Mucosa of descending colon (tissue), 3 donors: ENCODE results near the gene SMPD1. TPM values are rescaled to one million over a fixed set of nuclear protein-coding genes. Genes with fewer than 3 reads are reported as not detected.
"Not testable (repeated sequence)": the region's sequence is repeated elsewhere in the genome, so short reads cannot be mapped to it uniquely, and the experiment has no call there.

ENCODE experiments used
- ATAC-seq: fragments of 200-7000 bp; cut with Tn5 transposase; one replicate; pipeline ENCODE4 v1.9.1; 2020; ENCODE audit warnings: mild to moderate bottlenecking, moderate library complexity
- DNase-seq, 3 donors: peaks; one replicate each; pipeline ENCODE4 v3.0.0-alpha.2; 2020
- H3K36me3 ChIP-seq: fragments of 200-600 bp; one replicate; pipeline ENCODE4 v1.8.0; 2021; ENCODE audit warnings: low read depth, mild to moderate bottlenecking
- H3K4me1 ChIP-seq: fragments of 200-600 bp; one replicate; pipeline ENCODE4 v1.8.0; 2021; ENCODE audit warnings: low read depth, mild to moderate bottlenecking
- H3K4me3 ChIP-seq: fragments of 200-600 bp; one replicate; pipeline ENCODE4 v1.8.0; 2021; ENCODE audit warnings: mild to moderate bottlenecking
- H3K9me3 ChIP-seq: fragments of 200-600 bp; one replicate; pipeline ENCODE4 v1.8.0; 2021; ENCODE audit warnings: mild to moderate bottlenecking
- intact Hi-C, 2 donors: fragments of 100-400 bp; cut with DNase I in 1 of 2; cut with micrococcal nuclease in 1 of 2; formaldehyde crosslinking; loops; one replicate each; pipeline versions ENCODE4 v1.11.0 to v1.11.1; 2022; cut with DNase I, micrococcal nuclease
- total RNA-seq, 3 donors: library from RNA; stranded (reverse); fragmentation: NEBNext Ultra II Directional in 2 of 3; extraction: Animal tissue kit (Norgen Biotek cat#: 25700) in 2 of 3; gene quantifications; one replicate each; pipeline versions ENCODE4 v1.2.1 to v1.2.4, GENCODE V29; 2021 to 2023
- TF ChIP-seq, protein P1 (sequence below): fragments of 200-600 bp; IDR thresholded peaks from one replicate; pipeline ENCODE4 v1.8.0; 2022; ENCODE audit warnings: antibody characterized with exemption, mild to moderate bottlenecking
- donor health status: DM: no; HTN: no; CAD: no; lungs with moderate emphysema.
- donor health status: DM: no; HTN: no; CAD: no.
- donor health status: DM: no; HTN: yes; CAD: no.

SMPD1 gene
- total RNA-seq, 3 donors from 2014 or later, result 45.3 to 86.6 (median 62.0) TPM

DNA sequence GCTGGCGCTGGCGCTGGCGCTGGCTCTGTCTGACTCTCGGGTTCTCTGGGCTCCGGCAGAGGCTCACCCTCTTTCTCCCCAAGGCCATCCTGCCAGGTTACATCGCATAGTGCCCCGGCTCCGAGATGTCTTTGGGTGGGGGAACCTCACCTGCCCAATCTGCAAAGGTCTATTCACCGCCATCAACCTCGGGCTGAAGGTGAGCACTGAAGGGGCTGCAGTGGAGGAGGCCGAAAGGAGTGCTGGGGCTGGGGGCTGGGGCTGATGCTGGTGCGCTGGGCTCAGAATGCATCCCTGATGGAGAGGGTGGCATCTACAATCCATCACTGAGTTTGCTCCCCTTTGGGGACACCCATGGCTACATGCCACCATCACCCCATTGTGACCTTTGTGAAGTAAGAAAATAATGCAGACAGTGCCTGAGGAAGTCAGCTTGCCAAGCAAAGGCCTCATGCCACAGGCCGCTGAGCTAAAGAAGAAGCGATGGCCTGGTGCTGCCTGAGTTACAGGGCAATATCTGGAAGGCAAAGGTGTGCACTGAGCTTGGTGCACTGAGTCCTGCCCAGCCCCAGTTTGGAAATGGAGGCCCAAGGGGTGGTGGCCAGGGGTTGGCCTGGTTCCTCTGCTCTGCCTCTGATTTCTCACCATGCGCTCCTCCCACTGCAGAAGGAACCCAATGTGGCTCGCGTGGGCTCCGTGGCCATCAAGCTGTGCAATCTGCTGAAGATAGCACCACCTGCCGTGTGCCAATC lies 620 bp downstream of the SMPD1 start:
- H3K4me1 ChIP-seq, result peaks cover 17% of the 10 kb centered on the region
- DNase-seq, result no peak

DNA sequence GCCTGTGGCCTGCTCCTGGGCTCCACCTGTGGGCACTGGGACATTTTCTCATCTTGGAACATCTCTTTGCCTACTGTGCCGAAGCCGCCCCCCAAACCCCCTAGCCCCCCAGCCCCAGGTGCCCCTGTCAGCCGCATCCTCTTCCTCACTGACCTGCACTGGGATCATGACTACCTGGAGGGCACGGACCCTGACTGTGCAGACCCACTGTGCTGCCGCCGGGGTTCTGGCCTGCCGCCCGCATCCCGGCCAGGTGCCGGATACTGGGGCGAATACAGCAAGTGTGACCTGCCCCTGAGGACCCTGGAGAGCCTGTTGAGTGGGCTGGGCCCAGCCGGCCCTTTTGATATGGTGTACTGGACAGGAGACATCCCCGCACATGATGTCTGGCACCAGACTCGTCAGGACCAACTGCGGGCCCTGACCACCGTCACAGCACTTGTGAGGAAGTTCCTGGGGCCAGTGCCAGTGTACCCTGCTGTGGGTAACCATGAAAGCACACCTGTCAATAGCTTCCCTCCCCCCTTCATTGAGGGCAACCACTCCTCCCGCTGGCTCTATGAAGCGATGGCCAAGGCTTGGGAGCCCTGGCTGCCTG lies 1.4 kb downstream of the SMPD1 start:
- H3K36me3 ChIP-seq, result no peaks in the 10 kb centered on the region
- peaks cover 17% of the 10 kb centered on the region for H3K4me1 ChIP-seq
- TF ChIP-seq, protein P1, sequence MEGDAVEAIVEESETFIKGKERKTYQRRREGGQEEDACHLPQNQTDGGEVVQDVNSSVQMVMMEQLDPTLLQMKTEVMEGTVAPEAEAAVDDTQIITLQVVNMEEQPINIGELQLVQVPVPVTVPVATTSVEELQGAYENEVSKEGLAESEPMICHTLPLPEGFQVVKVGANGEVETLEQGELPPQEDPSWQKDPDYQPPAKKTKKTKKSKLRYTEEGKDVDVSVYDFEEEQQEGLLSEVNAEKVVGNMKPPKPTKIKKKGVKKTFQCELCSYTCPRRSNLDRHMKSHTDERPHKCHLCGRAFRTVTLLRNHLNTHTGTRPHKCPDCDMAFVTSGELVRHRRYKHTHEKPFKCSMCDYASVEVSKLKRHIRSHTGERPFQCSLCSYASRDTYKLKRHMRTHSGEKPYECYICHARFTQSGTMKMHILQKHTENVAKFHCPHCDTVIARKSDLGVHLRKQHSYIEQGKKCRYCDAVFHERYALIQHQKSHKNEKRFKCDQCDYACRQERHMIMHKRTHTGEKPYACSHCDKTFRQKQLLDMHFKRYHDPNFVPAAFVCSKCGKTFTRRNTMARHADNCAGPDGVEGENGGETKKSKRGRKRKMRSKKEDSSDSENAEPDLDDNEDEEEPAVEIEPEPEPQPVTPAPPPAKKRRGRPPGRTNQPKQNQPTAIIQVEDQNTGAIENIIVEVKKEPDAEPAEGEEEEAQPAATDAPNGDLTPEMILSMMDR, result no peak
- no peak overlapping the region for H3K4me3 ChIP-seq
- no peaks in the 10 kb centered on the region for H3K9me3 ChIP-seq
- intact Hi-C loops, result no loop called here
- DNase-seq (no peak), ATAC-seq (no peak)

More for the DNA sequence above, 620 bp downstream of the SMPD1 start:
- Histone ChIP-seq H3K36me3 (no peaks in the 10 kb centered on the region), H3K9me3 (no peaks in the 10 kb centered on the region), H3K4me3 (peak overlapping the region; percentile 45)
- ATAC-seq, result no peak
- intact Hi-C loops, result no loop called here
- TF ChIP-seq, protein P1, result no peak

DNA sequence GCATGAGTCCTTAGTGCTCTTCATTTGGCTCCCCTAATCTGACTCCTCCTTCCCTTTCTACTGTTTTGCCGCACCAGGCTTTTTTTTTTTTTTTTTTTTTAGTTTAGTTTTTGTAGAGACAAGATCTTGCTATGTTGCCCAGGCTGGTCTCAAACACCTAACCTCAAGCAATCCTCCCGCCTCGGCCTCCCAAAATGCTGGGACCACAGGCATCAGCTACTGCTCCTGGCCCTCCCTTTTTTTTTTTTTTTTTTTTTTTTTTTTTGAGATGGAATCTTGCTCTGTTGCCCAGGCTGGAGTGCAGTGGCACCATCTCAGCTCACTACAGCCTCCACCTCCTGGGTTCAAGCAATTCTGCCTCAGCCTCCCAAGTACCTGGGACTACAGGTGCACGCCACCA lies 2.0 kb downstream of the SMPD1 start:
- DNase-seq, H3K9me3 ChIP-seq, intact Hi-C loops, H3K36me3 ChIP-seq, ATAC-seq, H3K4me3 ChIP-seq: not testable (repeated sequence)
- peaks cover 17% of the 10 kb centered on the region for H3K4me1 ChIP-seq

DNA sequence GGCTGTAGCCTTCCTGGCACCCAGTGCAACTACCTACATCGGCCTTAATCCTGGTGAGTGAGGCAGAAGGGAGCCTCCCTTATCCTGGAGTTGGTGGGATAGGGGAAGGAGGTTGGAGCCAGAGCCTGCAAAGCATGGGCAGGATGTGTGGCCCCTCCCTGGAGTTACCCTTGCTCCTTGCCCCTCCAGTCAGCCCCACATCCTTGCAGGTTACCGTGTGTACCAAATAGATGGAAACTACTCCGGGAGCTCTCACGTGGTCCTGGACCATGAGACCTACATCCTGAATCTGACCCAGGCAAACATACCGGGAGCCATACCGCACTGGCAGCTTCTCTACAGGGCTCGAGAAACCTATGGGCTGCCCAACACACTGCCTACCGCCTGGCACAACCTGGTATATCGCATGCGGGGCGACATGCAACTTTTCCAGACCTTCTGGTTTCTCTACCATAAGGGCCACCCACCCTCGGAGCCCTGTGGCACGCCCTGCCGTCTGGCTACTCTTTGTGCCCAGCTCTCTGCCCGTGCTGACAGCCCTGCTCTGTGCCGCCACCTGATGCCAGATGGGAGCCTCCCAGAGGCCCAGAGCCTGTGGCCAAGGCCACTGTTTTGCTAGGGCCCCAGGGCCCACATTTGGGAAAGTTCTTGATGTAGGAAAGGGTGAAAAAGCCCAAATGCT lies 3.9 kb downstream of the SMPD1 start:
- peaks cover 12% of the 10 kb centered on the region for H3K4me1 ChIP-seq
- TF ChIP-seq, protein P1, result no peak
- no peak for ATAC-seq
- no peaks in the 10 kb centered on the region for H3K36me3 ChIP-seq
- H3K9me3 ChIP-seq, result no peaks in the 10 kb centered on the region
- H3K4me3 ChIP-seq, result no peak overlapping the region
- intact Hi-C loops, result no loop called here
- no peak for DNase-seq

DNA sequence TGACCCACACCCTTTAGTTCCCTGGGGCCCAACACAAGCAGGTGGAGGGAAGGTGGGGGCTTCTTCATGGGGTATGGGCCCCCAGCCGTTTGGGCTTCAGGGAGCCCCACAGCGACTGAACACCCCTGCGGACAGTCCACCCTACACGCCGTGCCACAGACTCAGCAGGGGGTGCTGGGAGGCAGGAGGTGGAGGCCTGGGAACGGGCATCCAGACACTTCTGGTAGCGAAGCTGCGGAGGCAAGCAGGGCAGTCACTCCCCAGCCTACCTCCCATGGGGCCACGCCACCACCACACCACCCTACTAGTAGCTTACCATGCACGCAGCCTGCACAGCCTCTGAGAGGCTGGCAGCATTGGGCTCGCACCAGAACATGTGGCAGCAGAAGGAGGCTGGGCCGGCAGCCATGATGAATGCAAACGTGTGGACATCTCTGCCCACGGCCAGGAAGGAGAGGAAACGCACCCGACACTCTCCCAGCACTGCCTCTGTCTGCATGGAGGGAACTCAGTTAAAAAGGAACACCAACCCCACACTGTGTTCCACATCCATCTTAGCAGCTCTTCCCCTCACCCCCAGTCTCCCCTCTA lies 5.3 kb downstream of the SMPD1 start:
- Histone ChIP-seq H3K4me3 (no peak overlapping the region), H3K36me3 (no peaks in the 10 kb centered on the region), H3K9me3 (no peaks in the 10 kb centered on the region), H3K4me1 (peaks cover 12% of the 10 kb centered on the region)
- DNase-seq (no peak), ATAC-seq (no peak)
- intact Hi-C loops, result no loop called here
- TF ChIP-seq, protein P1, result no peak

DNA sequence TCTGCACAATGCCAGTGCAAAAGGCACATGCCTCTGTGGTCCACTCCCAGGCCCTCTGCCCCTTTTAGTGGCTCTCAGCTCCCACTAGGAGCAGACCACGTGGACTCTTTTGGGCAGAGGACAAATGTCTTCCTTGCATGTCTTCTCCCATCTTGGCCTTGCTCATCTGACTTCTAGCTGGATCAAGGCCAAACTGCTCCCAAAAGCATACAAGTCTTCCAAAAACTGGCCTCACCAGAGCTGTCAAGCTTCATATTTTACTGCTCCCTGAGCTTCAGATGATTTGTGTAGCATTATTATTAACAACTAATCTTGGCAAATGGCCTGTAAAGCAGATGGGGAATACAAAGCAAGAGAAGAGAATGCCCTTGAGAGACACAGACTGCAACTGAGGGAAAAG lies 6.9 kb downstream of the SMPD1 start:
- no peak overlapping the region for H3K4me3 ChIP-seq
- ATAC-seq, result no peak
- H3K36me3 ChIP-seq, result no peaks in the 10 kb centered on the region
- DNase-seq, result no peak
- no peaks in the 10 kb centered on the region for H3K9me3 ChIP-seq
- TF ChIP-seq, protein P1, result no peak
- intact Hi-C loops, result no loop called here
- no peaks in the 10 kb centered on the region for H3K4me1 ChIP-seq
